Left ventricle myocardium superior (tissue), 1 donor: ENCODE data around the gene NOD1. TPM values are rescaled to one million over a fixed set of nuclear protein-coding genes. Genes with fewer than 3 reads are reported as not detected.
"Not testable (repeated sequence)": the region's sequence is repeated elsewhere in the genome, so short reads cannot be mapped to it uniquely, and the experiment has no call there.

Experiments used
- ATAC-seq: fragments of 200-7000 bp; cut with Tn5 transposase; one replicate; pipeline ENCODE4 v1.9.1; 2020; ENCODE audit warnings: mild to moderate bottlenecking, moderate library complexity
- DNase-seq: peaks from one replicate; pipeline ENCODE4 v3.0.0-alpha.2; 2020
- intact Hi-C: fragments of 100-400 bp; cut with micrococcal nuclease; formaldehyde crosslinking; loops from one replicate; pipeline ENCODE4 v1.11.0; 2022
- long read RNA-seq: library from polyadenylated mRNA; unstranded; transcript quantifications from one replicate; pipeline ENCODE4 v2.0.0, GENCODE V29; 2021
- total RNA-seq: library from RNA; stranded (reverse); fragmentation: NEBNext Ultra II Directional; extraction: Animal tissue kit (Norgen Biotek cat#: 25700); gene quantifications from one replicate; pipeline ENCODE4 v1.2.1, GENCODE V29; 2021
- donor health status: DM: no; HTN: yes; CAD: no; lungs with severe emphysema.

The NOD1 gene
- total RNA-seq = 6.9 TPM
- long read RNA-seq, partial matches to known transcripts = 5 of 13 reads
- long read RNA-seq, other reads (novel, unspliced or antisense) = 8 of 13 reads

- intact Hi-C loops = no loop called here
- peak; percentile 93 for ATAC-seq
- peak; percentile 90 for DNase-seq
These were observed at the start of gene NOD1 for GRCh38 chr7:30478349-30479201. Gene NOD1, minus strand, starts transcription at chr7:30478784. Its CDS starts 21,863 bp downstream, at chr7:30456921.

GRCh38 chr7:30527297-30527696, 48.7 kb upstream of the NOD1 start:
- intact Hi-C loops, ATAC-seq, DNase-seq: not testable (repeated sequence)

GRCh38 chr7:30526163-30526562, 47.6 kb upstream of the NOD1 start:
- intact Hi-C loops = no loop called here
- ATAC-seq = no peak
- DNase-seq = no peak

GRCh38 chr7:30525429-30525828, 46.8 kb upstream of the NOD1 start:
- DNase-seq (no peak), ATAC-seq (no peak)
- intact Hi-C loops = no loop called here

GRCh38 chr7:30524545-30524944, 46.0 kb upstream of the NOD1 start:
- no peak for DNase-seq
- ATAC-seq = no peak
- intact Hi-C loops = no loop called here

- ATAC-seq (no peak), DNase-seq (no peak)
- intact Hi-C loops = no loop called here
These were observed 44.9 kb upstream of the NOD1 start for GRCh38 chr7:30523466-30523865.

GRCh38 chr7:30522159-30522558, 43.6 kb upstream of the NOD1 start:
- DNase-seq (no peak), ATAC-seq (no peak)
- intact Hi-C loops = no loop called here

GRCh38 chr7:30521532-30521931, 42.9 kb upstream of the NOD1 start:
- DNase-seq (peak; percentile 70), ATAC-seq (peak; percentile 90)
- intact Hi-C loops = no loop called here

- ATAC-seq = no peak
- intact Hi-C loops = no loop called here
- DNase-seq = no peak
These were observed 40.5 kb upstream of the NOD1 start for GRCh38 chr7:30519122-30519521.

GRCh38 chr7:30515761-30516160, 37.2 kb upstream of the NOD1 start:
- ATAC-seq (no peak), DNase-seq (no peak)
- intact Hi-C loops = no loop called here

- ATAC-seq (no peak), DNase-seq (no peak)
- intact Hi-C loops = no loop called here
These were observed 36.2 kb upstream of the NOD1 start for GRCh38 chr7:30514776-30515175.

GRCh38 chr7:30514177-30514576, 35.6 kb upstream of the NOD1 start:
- no peak for DNase-seq
- intact Hi-C loops = no loop called here
- peak; percentile 24 for ATAC-seq

- ATAC-seq (no peak), DNase-seq (no peak)
- intact Hi-C loops = no loop called here
These were observed 35.2 kb upstream of the NOD1 start for GRCh38 chr7:30513762-30514161.

GRCh38 chr7:30511973-30512662, 33.5 kb upstream of the NOD1 start:
- intact Hi-C loops = no loop called here

GRCh38 chr7:30511494-30511893, 32.9 kb upstream of the NOD1 start:
- intact Hi-C loops = no loop called here
- DNase-seq (no peak), ATAC-seq (no peak)

More at GRCh38 chr7:30511973-30512662, 33.5 kb upstream of the NOD1 start:
- DNase-seq = no peak
- ATAC-seq = no peak

- peak; percentile 44 for ATAC-seq
- no peak for DNase-seq
- intact Hi-C loops = no loop called here
These were observed 31.8 kb upstream of the NOD1 start for GRCh38 chr7:30510124-30511075.

- intact Hi-C loops, DNase-seq, ATAC-seq: not testable (repeated sequence)
These were observed 30.7 kb upstream of the NOD1 start for GRCh38 chr7:30509171-30509857.

- ATAC-seq, DNase-seq, intact Hi-C loops: not testable (repeated sequence)
These were observed 28.8 kb upstream of the NOD1 start for GRCh38 chr7:30507346-30507900.
